ENCODE measurements around the gene ARHGEF16. TPM values are rescaled to one million over a fixed set of nuclear protein-coding genes. Genes with fewer than 3 reads are reported as not detected.

Gene ARHGEF16
- 1 to 10 TPM in 3 of 4 donors, under 1 TPM in 1; 0.28 to 2.5 (median 1.8) TPM for total RNA-seq
- 1.4 TPM for polyA plus RNA-seq
- long read RNA-seq, donor 1, partial matches to known transcripts: 4 of 11 reads
- long read RNA-seq, donor 1, other reads (novel, unspliced or antisense): 4 of 11 reads
- long read RNA-seq, donor 2, transcript ARHGEF16-203 (15 exons, 3,061 nt): major isoform, 7 of 11 reads
- long read RNA-seq, donor 2, partial matches to known transcripts: 0 of 11 reads
- long read RNA-seq, donor 2, other reads (novel, unspliced or antisense): 4 of 11 reads
- long read RNA-seq, donor 3, partial matches to known transcripts: 0 of 4 reads
- long read RNA-seq, donor 3, other reads (novel, unspliced or antisense): 3 of 4 reads
- long read RNA-seq, donor 4, partial matches to known transcripts: 0 of 1 reads
- long read RNA-seq, donor 4, other reads (novel, unspliced or antisense): 1 of 1 reads

- intact Hi-C loops (cut with DNase I): loop anchor here in 1 of 4 donors (10.0 kb wide), 1 partner anchor 261 kb away; no protein-coding TSS in a partner anchor
- peak; percentile 61 to 68 for ATAC-seq
Observed at GRCh38 chr1:3453891-3454810, at the start of gene ARHGEF16. TSS of gene ARHGEF16 (plus strand) at chr1:3454665. CDS start at chr1:3463085, 8,420 bp downstream.

DNA sequence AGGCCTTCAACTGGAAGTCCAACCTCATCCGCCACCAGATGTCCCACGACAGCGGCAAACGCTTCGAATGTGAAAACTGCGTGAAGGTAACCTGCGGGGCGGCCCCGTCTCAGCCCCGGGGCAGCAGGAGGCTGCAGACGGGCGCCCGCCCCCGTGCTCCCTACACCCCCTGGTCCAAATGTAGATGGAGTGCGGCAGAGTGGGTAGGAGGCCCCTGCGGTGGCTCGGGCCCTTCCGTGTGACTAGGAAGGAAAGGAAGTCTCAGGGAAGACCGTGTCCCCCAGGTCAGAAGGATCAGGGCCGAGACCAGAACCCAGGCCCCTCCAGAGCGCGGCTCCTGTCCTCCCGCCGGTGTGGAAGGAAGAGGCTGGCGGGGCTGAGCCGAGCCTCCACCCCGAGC, 49.7 kb upstream of the ARHGEF16 start:
- Histone ChIP-seq H3K9me3 (ENCODE audit: control insufficient read depth, low read length) (no peaks in the 10 kb centered on the region), H3K27ac (ENCODE audit: low read length) (no peak overlapping the region), H3K4me1 (ENCODE audit: control insufficient read depth, insufficient read depth, low read length) (no peaks in the 10 kb centered on the region), H3K27me3 (ENCODE audit: control insufficient read depth, insufficient read depth) (no peaks in the 10 kb centered on the region), H3K4me3 (ENCODE audit: low read length) (no peak overlapping the region)
- intact Hi-C loops (cut with DNase I): loop anchor here in 1 of 4 donors (5.0 to 10.0 kb wide), 2 partner anchors 392 to 520 kb away; no protein-coding TSS in a partner anchor
- ATAC-seq (no peak), DNase-seq (peak in 1 of 3 donors; percentile 37)
- WGBS: 95% methylated on average over 27 of the region's 27 CpGs

More at GRCh38 chr1:3453891-3454810, at the start of gene ARHGEF16:
- H3K4me3 ChIP-seq (ENCODE audit: low read length): peak within 1 kb of the TSS; percentile 70
- H3K27ac ChIP-seq (ENCODE audit: low read length): no peak within 1 kb of the TSS
- H3K4me1 ChIP-seq (ENCODE audit: control insufficient read depth, insufficient read depth, low read length): no peaks in the 10 kb centered on the region
- WGBS: 4% methylated on average over 84 of the region's 84 CpGs
- no peaks in the 10 kb centered on the region for H3K9me3 ChIP-seq (ENCODE audit: control insufficient read depth, low read length)
- DNase-seq: peak; percentile 60 to 85 (median 84)
- H3K27me3 ChIP-seq (ENCODE audit: control insufficient read depth, insufficient read depth): no peaks in the 10 kb centered on the region

DNA sequence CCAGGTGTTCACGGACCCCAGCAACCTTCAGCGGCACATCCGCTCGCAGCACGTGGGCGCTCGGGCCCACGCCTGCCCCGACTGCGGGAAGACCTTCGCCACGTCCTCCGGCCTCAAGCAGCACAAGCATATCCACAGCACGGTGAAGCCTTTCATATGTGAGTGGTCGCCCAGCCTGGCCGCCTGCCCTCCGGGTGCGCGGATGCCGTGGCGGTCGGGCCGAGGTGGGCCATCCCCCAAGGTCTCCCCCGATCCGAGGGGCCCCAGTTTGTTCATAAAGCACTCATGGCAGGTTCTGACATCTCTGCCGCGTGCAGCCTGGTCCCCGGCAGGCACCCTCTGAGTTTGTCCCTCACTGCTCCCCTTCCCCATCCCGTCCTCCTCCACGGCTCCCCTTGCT, 49.0 kb upstream of the ARHGEF16 start:
- ATAC-seq: no peak
- Histone ChIP-seq H3K4me3 (ENCODE audit: low read length) (no peak overlapping the region), H3K9me3 (ENCODE audit: control insufficient read depth, low read length) (no peaks in the 10 kb centered on the region), H3K27me3 (ENCODE audit: control insufficient read depth, insufficient read depth) (no peaks in the 10 kb centered on the region), H3K4me1 (ENCODE audit: control insufficient read depth, insufficient read depth, low read length) (no peaks in the 10 kb centered on the region), H3K27ac (ENCODE audit: low read length) (no peak overlapping the region)
- WGBS: 94% methylated on average over 30 of the region's 30 CpGs
- intact Hi-C loops (cut with DNase I): loop anchor here in 1 of 4 donors (5.0 to 10.0 kb wide), 2 partner anchors 393 to 521 kb away; no protein-coding TSS in a partner anchor
- peak in 2 of 3 donors; percentile 39 to 42 for DNase-seq

GRCh38 chr1:3405974-3406867, 48.2 kb upstream of the ARHGEF16 start:
- H3K4me1 ChIP-seq (ENCODE audit: control insufficient read depth, insufficient read depth, low read length): no peaks in the 10 kb centered on the region
- intact Hi-C loops (cut with DNase I): loop anchor here in 1 of 4 donors (5.0 to 10.0 kb wide), 2 partner anchors 394 to 521 kb away; no protein-coding TSS in a partner anchor
- no peak overlapping the region for H3K27ac ChIP-seq (ENCODE audit: low read length)
- DNase-seq (peak in 1 of 3 donors; percentile 16), ATAC-seq (no peak)
- WGBS: 89% methylated on average over 17 of the region's 17 CpGs
- no peaks in the 10 kb centered on the region for H3K9me3 ChIP-seq (ENCODE audit: control insufficient read depth, low read length)
- H3K4me3 ChIP-seq (ENCODE audit: low read length): no peak overlapping the region
- H3K27me3 ChIP-seq (ENCODE audit: control insufficient read depth, insufficient read depth): no peaks in the 10 kb centered on the region

DNA sequence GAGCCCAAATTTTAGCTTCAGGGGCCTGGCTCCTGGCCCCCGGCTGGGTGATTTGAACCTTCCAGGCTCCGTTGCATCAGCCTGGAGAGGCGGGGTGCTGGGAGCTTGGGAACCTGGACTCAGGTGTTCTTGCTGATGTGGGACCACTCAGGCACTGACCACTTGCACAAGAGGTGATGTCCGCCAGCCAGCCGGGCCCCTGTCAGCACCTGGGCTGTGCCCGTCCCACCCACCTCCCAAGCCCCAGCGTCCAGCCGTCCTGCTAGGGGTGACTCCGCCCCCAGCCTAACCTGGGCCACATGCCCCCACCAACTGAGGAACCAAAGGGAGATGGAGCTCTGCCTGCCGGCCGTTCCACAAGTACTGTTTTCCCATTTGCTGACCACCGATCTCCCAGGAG, 47.4 kb upstream of the ARHGEF16 start:
- 92% methylated on average over 12 of the region's 12 CpGs for WGBS
- intact Hi-C loops (cut with DNase I): loop anchor here in 1 of 4 donors (5.0 to 10.0 kb wide), 2 partner anchors 395 to 522 kb away; no protein-coding TSS in a partner anchor
- Histone ChIP-seq H3K27me3 (ENCODE audit: control insufficient read depth, insufficient read depth) (no peaks in the 10 kb centered on the region), H3K4me3 (ENCODE audit: low read length) (no peak overlapping the region), H3K9me3 (ENCODE audit: control insufficient read depth, low read length) (no peaks in the 10 kb centered on the region), H3K27ac (ENCODE audit: low read length) (no peak overlapping the region), H3K4me1 (ENCODE audit: control insufficient read depth, insufficient read depth, low read length) (no peaks in the 10 kb centered on the region)
- ATAC-seq (no peak), DNase-seq (no peak)

- DNase-seq: peak in 2 of 3 donors; percentile 34 to 43
- H3K4me1 ChIP-seq (ENCODE audit: control insufficient read depth, insufficient read depth, low read length): no peaks in the 10 kb centered on the region
- intact Hi-C loops (cut with DNase I): loop anchor here in 1 of 4 donors (5.0 to 10.0 kb wide), 2 partner anchors 397 to 524 kb away; no protein-coding TSS in a partner anchor
- 95% methylated on average over 36 of the region's 36 CpGs for WGBS
- no peak overlapping the region for H3K4me3 ChIP-seq (ENCODE audit: low read length)
- no peak for ATAC-seq
- H3K27ac ChIP-seq (ENCODE audit: low read length): no peak overlapping the region
- no peaks in the 10 kb centered on the region for H3K27me3 ChIP-seq (ENCODE audit: control insufficient read depth, insufficient read depth)
- no peaks in the 10 kb centered on the region for H3K9me3 ChIP-seq (ENCODE audit: control insufficient read depth, low read length)
Observed at GRCh38 chr1:3408751-3409266, 45.7 kb upstream of the ARHGEF16 start.

DNA sequence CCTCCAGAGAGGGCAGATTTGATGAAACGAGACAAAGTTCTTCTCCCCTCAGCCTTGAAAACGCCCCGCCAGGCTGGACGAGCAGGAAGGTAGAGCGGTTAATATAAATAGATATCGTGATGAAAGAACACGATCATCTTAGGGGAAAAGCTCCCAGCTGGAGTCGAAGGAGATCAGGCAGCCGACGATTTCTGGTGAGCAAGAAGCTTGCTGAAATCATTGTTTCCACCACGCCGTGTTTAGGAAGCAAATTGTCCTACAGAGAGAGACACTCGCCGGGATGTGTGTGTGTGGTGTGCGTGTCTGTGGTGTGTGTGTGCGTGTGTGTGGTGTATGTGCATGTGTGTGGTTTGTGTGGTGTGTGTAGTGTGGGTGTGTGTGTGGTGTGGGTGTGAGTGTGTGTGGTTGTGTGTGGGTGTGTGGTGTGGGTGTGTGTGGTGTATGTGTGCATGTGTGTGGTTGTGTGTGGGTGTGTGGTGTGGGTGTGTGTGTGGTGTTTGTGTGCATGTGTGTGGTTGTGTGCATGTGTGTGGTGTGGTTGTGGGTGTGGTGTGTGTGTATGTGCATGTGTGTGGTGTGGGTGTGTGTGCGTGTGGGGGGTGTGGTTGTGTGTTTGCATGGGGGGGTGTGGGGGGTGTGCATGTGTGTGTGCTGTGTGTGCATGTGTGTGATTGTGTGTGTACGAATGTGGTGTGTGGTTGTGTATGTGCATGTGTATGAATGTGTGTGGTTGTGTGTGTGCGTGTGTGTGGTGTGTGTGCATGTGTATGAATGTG, 44.9 kb upstream of the ARHGEF16 start:
- Histone ChIP-seq H3K27ac (ENCODE audit: low read length) (no peak overlapping the region), H3K27me3 (ENCODE audit: control insufficient read depth, insufficient read depth) (no peaks in the 10 kb centered on the region), H3K4me1 (ENCODE audit: control insufficient read depth, insufficient read depth, low read length) (no peaks in the 10 kb centered on the region), H3K4me3 (ENCODE audit: low read length) (no peak overlapping the region), H3K9me3 (ENCODE audit: control insufficient read depth, low read length) (no peaks in the 10 kb centered on the region)
- ATAC-seq (no peak), DNase-seq (no peak)
- intact Hi-C loops (cut with DNase I): loop anchor here in 3 of 4 donors (2.0 to 10.0 kb wide), 6 partner anchors 345 to 585 kb away; partner anchors contain the start of gene PRDM16 (in 1 of the 3)
- WGBS: 73% methylated on average over 19 of the region's 19 CpGs

- WGBS: 52% methylated on average over 21 of the region's 21 CpGs
- H3K9me3 ChIP-seq (ENCODE audit: control insufficient read depth, low read length): no peaks in the 10 kb centered on the region
- H3K4me1 ChIP-seq (ENCODE audit: control insufficient read depth, insufficient read depth, low read length): no peaks in the 10 kb centered on the region
- intact Hi-C loops (cut with DNase I): loop anchor here in 2 of 4 donors (2.0 to 10.0 kb wide), 4 partner anchors 346 to 586 kb away; partner anchors contain the start of gene PRDM16 (in 1 of the 2)
- H3K4me3 ChIP-seq (ENCODE audit: low read length): no peak overlapping the region
- ATAC-seq: peak; percentile 74 to 83
- DNase-seq: peak; percentile 67 to 91 (median 87)
- H3K27ac ChIP-seq (ENCODE audit: low read length): no peak overlapping the region
- H3K27me3 ChIP-seq (ENCODE audit: control insufficient read depth, insufficient read depth): no peaks in the 10 kb centered on the region
Observed at GRCh38 chr1:3410142-3410925, 44.1 kb upstream of the ARHGEF16 start.

Measured in right cardiac atrium (tissue), 5 donors.